GM19455 (cell line): ENCODE data around the gene MKNK1.

Experiments
- ATAC-seq: cut with Tn5 transposase; IDR thresholded peaks from one replicate; pipeline ENCODE4 v1.9.1; 2021; ENCODE audit not compliant: unreplicated experiment

Gene MKNK1

GRCh38 chr1:46619656-46620258 is 15.7 kb upstream of the MKNK1 start:
- no peak for ATAC-seq

GRCh38 chr1:46618754-46619415 is 14.8 kb upstream of the MKNK1 start:
- ATAC-seq, result no peak

- no peak for ATAC-seq
These were observed 13.8 kb upstream of the MKNK1 start for GRCh38 chr1:46617833-46618232.

- ATAC-seq, result peak; percentile 12
These were observed 13.2 kb upstream of the MKNK1 start for GRCh38 chr1:46617108-46617800.

- peak; percentile 76 for ATAC-seq
These were observed 12.4 kb upstream of the MKNK1 start, which contains the start of gene MOB3C for GRCh38 chr1:46616277-46617107. TSS of gene MOB3C (minus strand) at chr1:46616811. CDS start at chr1:46613321, 3,490 bp downstream.

GRCh38 chr1:46615735-46616134 is 11.7 kb upstream of the MKNK1 start:
- ATAC-seq, result no peak

GRCh38 chr1:46615088-46615487 is 11.0 kb upstream of the MKNK1 start:
- ATAC-seq, result no peak

GRCh38 chr1:46614604-46614984 is 10.5 kb upstream of the MKNK1 start:
- ATAC-seq, result no peak

- no peak for ATAC-seq
These were observed 9.9 kb upstream of the MKNK1 start for GRCh38 chr1:46613661-46614603.

GRCh38 chr1:46612937-46613660 is 9.0 kb upstream of the MKNK1 start:
- ATAC-seq, result no peak

GRCh38 chr1:46611691-46612221 is 7.7 kb upstream of the MKNK1 start:
- ATAC-seq, result no peak

GRCh38 chr1:46607345-46608130 is 3.5 kb upstream of the MKNK1 start:
- no peak for ATAC-seq

- no peak for ATAC-seq
These were observed 2.3 kb upstream of the MKNK1 start for GRCh38 chr1:46606255-46606965.

- no peak for ATAC-seq
These were observed 1.2 kb upstream of the MKNK1 start for GRCh38 chr1:46605232-46605631.

GRCh38 chr1:46603481-46603857 is 599 bp downstream of the MKNK1 start:
- ATAC-seq, result no peak

GRCh38 chr1:46601257-46602007 is 2.6 kb downstream of the MKNK1 start:
- no peak for ATAC-seq
